ENCODE measurements around the gene HNRNPC. TPM values are rescaled to one million over a fixed set of nuclear protein-coding genes. Genes with fewer than 3 reads are reported as not detected.

HNRNPC gene
- total RNA-seq, 1 experiment from 2014 or later: 1,062 TPM

DNA sequence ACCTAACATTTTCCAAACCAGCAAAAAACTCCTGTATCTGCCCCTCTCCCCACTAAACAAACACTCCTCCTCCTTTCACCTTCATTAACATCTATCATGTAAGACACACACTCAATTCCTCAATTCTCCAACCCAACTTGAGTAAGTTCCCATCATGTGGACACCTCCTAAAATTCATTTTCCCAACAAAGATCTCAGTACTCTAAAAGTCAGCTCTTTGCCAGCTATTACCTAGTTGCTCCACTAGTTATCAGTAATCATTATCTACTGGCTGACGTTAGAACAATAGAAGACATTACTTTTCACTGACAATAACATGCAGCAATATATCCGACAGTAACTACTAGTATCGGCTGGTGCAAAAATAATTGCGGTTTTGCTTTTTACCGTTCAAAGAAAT is 42.1 kb downstream of the HNRNPC start:
- Histone ChIP-seq H4K20me1 (ENCODE audit: control insufficient read depth, insufficient read depth, insufficient read length) (no peaks in the 10 kb centered on the region), H3K9ac (ENCODE audit: extremely low read depth, insufficient read length, low read length) (no peak overlapping the region), H4K5ac (ENCODE audit: insufficient read length, low read depth, low read length) (no peak overlapping the region), H2AK5ac (ENCODE audit: insufficient read length, low read length) (no peak overlapping the region), H3K27me3 (ENCODE audit: insufficient read depth, low read length) (no peaks in the 10 kb centered on the region), H3K23ac (ENCODE audit: insufficient read length, low read depth, low read length) (no peak overlapping the region), H4K8ac (replicated peaks; ENCODE audit: insufficient read length, low read depth, low read length) (no peak overlapping the region), H3K4me1 (ENCODE audit: insufficient read depth, low read length) (no peaks in the 10 kb centered on the region), H2AFZ (ENCODE audit: low read length) (no peak overlapping the region), H3K4ac (ENCODE audit: low read depth, low read length) (no peak overlapping the region), H2BK12ac (ENCODE audit: insufficient read length, low read depth, low read length) (no peak overlapping the region), H3K79me1 (ENCODE audit: insufficient read depth, low read depth, low read length, poor library complexity, severe bottlenecking) (peaks cover under 1% of the 10 kb centered on the region), H3K9me3 (ENCODE audit: control insufficient read depth, low read depth, low read length) (no peaks in the 10 kb centered on the region), H2BK120ac (ENCODE audit: low read depth, low read length, poor library complexity, severe bottlenecking) (no peak overlapping the region), H3K27ac (ENCODE audit: insufficient read length, low read depth, low read length) (no peak overlapping the region), H2BK20ac (ENCODE audit: low read depth, low read length, poor library complexity, severe bottlenecking) (no peak overlapping the region), H2BK5ac (ENCODE audit: insufficient read length, low read length) (no peak overlapping the region), H4K91ac (ENCODE audit: insufficient read length, low read depth, low read length) (no peak overlapping the region), H3K79me2 (ENCODE audit: insufficient read depth, low read length) (peaks cover 34% of the 10 kb centered on the region; the same call in 1 of the 2 replicates), H3K4me2 (ENCODE audit: insufficient read depth, insufficient read length, low read length) (no peak overlapping the region), H3K14ac (ENCODE audit: insufficient read depth, low read length) (no peak overlapping the region), H3K18ac (ENCODE audit: insufficient read length, low read depth, low read length) (no peak overlapping the region), H3K23me2 (ENCODE audit: insufficient read length, low read depth, low read length, poor library complexity, severe bottlenecking) (no peaks in the 10 kb centered on the region), H2BK15ac (ENCODE audit: low read depth, low read length) (no peak overlapping the region), H3T11ph (ENCODE audit: low read length) (no peak overlapping the region), H3K56ac (ENCODE audit: insufficient read length, low read depth, low read length) (no peak overlapping the region)
- H3K4me1 Mint-ChIP-seq: peaks cover 17 to 22% of the 10 kb centered on the region in 2 experiments
- WGBS (ENCODE audit: extremely low coverage, insufficient read length, low lambda C conversion rate): no CpG with 5 or more reads among the region's 5 CpGs
- no peak for TF ChIP-seq CTCF (conservative IDR thresholded peaks at IDR 0.05)
- H3K36me3 Mint-ChIP-seq (ENCODE audit: insufficient read depth in 1 of 3, low read depth in 3 of 3): peaks cover 66 to 97% (median 86%) of the 10 kb centered on the region in 3 experiments
- peak overlapping the region in 1 of 2 experiments; percentile 13; a peak in 1 of 5 replicates for H3K4me3 Mint-ChIP-seq
- no peaks in the 10 kb centered on the region for H3K9me3 Mint-ChIP-seq
- peak overlapping the region in 1 of 3 experiments; percentile 56; a peak in 3 of 7 replicates for H3K27ac Mint-ChIP-seq
- no peaks in the 10 kb centered on the region for H3K27me3 Mint-ChIP-seq (ENCODE audit: low read depth)
- DNase-seq: no peak

Data from H9 (cell line).